GM12878 (cell line): ENCODE results near the gene RTF2. TPM values are rescaled to one million over a fixed set of nuclear protein-coding genes. Genes with fewer than 3 reads are reported as not detected.

Experiments
- ATAC-seq: fragments of 200-7000 bp; cut with Tn5 transposase; 3 replicates; pipeline ENCODE4 v1.9.1; 2020; ENCODE audit warnings: mild to moderate bottlenecking, moderate library complexity
- BruUV-seq: library from RNA; stranded (reverse); fragments of 400-500 nt; replicated peaks from 2 replicates; lab custom pipeline; 2021; lab: Mats Ljungman, UMichigan
- CTCF ChIA-PET: fragments of 300-600 bp; sonication (Branson Sonifier 250); formaldehyde crosslinking; extraction: SDS; loops from one replicate; lab custom pipeline; 2021; ENCODE audit warnings: inconsistent platforms; lab: Yijun Ruan, JAX
- POLR2A ChIA-PET: fragments of 350-600 bp; formaldehyde crosslinking; extraction: SDS; loops from one replicate; lab custom pipeline; 2021; ENCODE audit warnings: inconsistent platforms; lab: Charles Lee
- RAD21 ChIA-PET: fragments of 300-600 bp; sonication (Branson Sonifier 250); formaldehyde crosslinking; loops from one replicate; lab custom pipeline; 2023; ENCODE audit warnings: antibody characterized with exemption; ENCODE audit not compliant: unreplicated experiment; lab: Charles Lee
- SMC1A ChIA-PET: fragments of 300-600 bp; sonication (Branson Sonifier 250); formaldehyde crosslinking; loops from one replicate; lab custom pipeline; 2023; ENCODE audit not compliant: unreplicated experiment, uncharacterized antibody; lab: Charles Lee
- DNase-seq: peaks from one replicate; pipeline ENCODE4 v3.0.0-alpha.2; 2011; ENCODE audit warnings: low read depth, low spot score
- FAIRE-seq: peaks from 3 replicates; lab custom pipeline; 2011; peaks lifted over from hg19 to GRCh38; lab: Jason Lieb, UNC
- H2AFZ ChIP-seq: 2 replicates; pipeline ENCODE4 v1.6.0; 2011; ENCODE audit warnings: low read depth, low read length, control low read depth; ENCODE audit not compliant: control insufficient read depth
- H3K27ac ChIP-seq: 2 replicates; pipeline ENCODE4 v1.5.1; 2011; ENCODE audit warnings: control low read depth; ENCODE audit not compliant: control insufficient read depth, insufficient read depth
- H3K27me3 ChIP-seq, 2 experiments: replicated peaks in 1 of 2; 2 replicates each; pipeline versions ENCODE4 v1.6.0 to v1.6.1; 2011; ENCODE audit warnings: low read length in 1 of 2; ENCODE audit not compliant: control insufficient read depth in 2 of 2, insufficient read depth in 2 of 2
- H3K36me3 ChIP-seq, 2 experiments: 2 replicates each; pipeline ENCODE4 v1.5.1; 2011; ENCODE audit warnings: low read length in 1 of 2; ENCODE audit not compliant: control insufficient read depth in 2 of 2, insufficient read depth in 2 of 2
- H3K4me1 ChIP-seq: 2 replicates; pipeline ENCODE4 v1.6.1; 2011; ENCODE audit warnings: mild to moderate bottlenecking, low read length, moderate library complexity, mixed read lengths; ENCODE audit not compliant: control insufficient read depth, insufficient read depth
- H3K4me2 ChIP-seq: 2 replicates; pipeline ENCODE4 v1.6.0; 2011; ENCODE audit warnings: control low read depth; ENCODE audit not compliant: control insufficient read depth, insufficient read depth
- H3K4me3 ChIP-seq: fragments of 200-600 bp; sonication (generic); 2 replicates; pipeline ENCODE4 v1.5.1; 2016
- H3K79me2 ChIP-seq: 2 replicates; pipeline ENCODE4 v1.6.0; 2011; ENCODE audit warnings: low read length; ENCODE audit not compliant: control insufficient read depth, insufficient read depth
- H3K9ac ChIP-seq: 2 replicates; pipeline ENCODE4 v1.8.0; 2011; ENCODE audit warnings: low read length, control low read depth, mixed read lengths; ENCODE audit not compliant: control insufficient read depth, insufficient read depth
- H3K9me3 ChIP-seq: replicated peaks from 3 replicates; pipeline ENCODE4 v1.5.1; 2011; ENCODE audit warnings: mild to moderate bottlenecking, low read length; ENCODE audit not compliant: control insufficient read depth, insufficient read depth
- H4K20me1 ChIP-seq: 2 replicates; pipeline ENCODE4 v1.6.0; 2011; ENCODE audit not compliant: control insufficient read depth, insufficient read depth
- ATF2 ChIP-seq: IDR thresholded peaks from 2 replicates; pipeline ENCODE4 v1.6.1; 2012; ENCODE audit warnings: low read length, inconsistent platforms
- ESRRA ChIP-seq: IDR thresholded peaks from 2 replicates; pipeline ENCODE4 v1.6.1; 2012; ENCODE audit warnings: mild to moderate bottlenecking, low read length, improper control_type of control experiment
- EZH2 ChIP-seq: IDR thresholded peaks from 2 replicates; pipeline ENCODE4 v1.6.1; 2012; ENCODE audit warnings: low read depth, mild to moderate bottlenecking, control low read depth, inconsistent platforms, low read length, borderline replicate concordance; ENCODE audit not compliant: control insufficient read depth
- FOXM1 ChIP-seq: IDR thresholded peaks from 2 replicates; pipeline ENCODE4 v1.6.1; 2012; ENCODE audit warnings: low read depth, mild to moderate bottlenecking, inconsistent platforms, low read length, moderate library complexity
- IKZF2 ChIP-seq, 2 experiments: fragments of 450-650 bp; IDR thresholded peaks; 2 replicates each; pipeline ENCODE4 v1.6.1; 2017; ENCODE audit warnings: mild to moderate bottlenecking in 2 of 2, moderate library complexity in 2 of 2
- MAX ChIP-seq: IDR thresholded peaks from 2 replicates; pipeline ENCODE4 v1.6.1; 2012; ENCODE audit warnings: low read depth, low read length, improper control_type of control experiment
- TAF1 ChIP-seq: IDR thresholded peaks from 2 replicates; pipeline ENCODE4 v1.6.1; 2011; ENCODE audit warnings: mild to moderate bottlenecking, low read depth, low read length, borderline replicate concordance
- TCF7 ChIP-seq: IDR thresholded peaks from 2 replicates; pipeline ENCODE4 v1.6.1; 2014; ENCODE audit warnings: antibody characterized with exemption, borderline replicate concordance
- WGBS: methylation state at CpG from one replicate; pipeline ENCODE4 v1.1.6; 2016; ENCODE audit warnings: low lambda C conversion rate; ENCODE audit not compliant: insufficient replicate concordance, insufficient coverage; ENCODE audit errors: missing lambda C conversion rate; 5-methylcytosine and 5-hydroxymethylcytosine counted together
- in situ Hi-C: fragments of 300-500 bp; cut with MboI; formaldehyde crosslinking; loops from 9 replicates; pipeline ENCODE4 v1.14.3; 2018; ENCODE audit warnings: mixed read lengths
- intact Hi-C: fragments of 100-400 bp; cut with micrococcal nuclease; formaldehyde crosslinking; loops from one replicate; pipeline ENCODE4 v1.14.2; 2022; ENCODE audit not compliant: unreplicated experiment
- polyA plus RNA-seq, 11 experiments: library from polyadenylated mRNA; depleted of rRNA in 4 of 11; unstranded in 6 of 11; stranded (reverse) in 5 of 11; fragments of >200 nt; fragmentation: Nextera tagmentation in 4 of 11; fragmentation: Illumina TruSeq in 1 of 11; extraction: Ambion mirVana in 4 of 11; extraction: Trizol in 1 of 11; gene quantifications; 1 replicate in 1 of 11; 2 replicates in 10 of 11; pipeline versions ENCODE4 v1.2.1 to v1.2.3, GENCODE V29; 2011 to 2016; ENCODE audit warnings: inconsistent platforms in 2 of 11, missing spikeins in 2 of 11, low read depth in 1 of 11
- total RNA-seq, 4 experiments: library from RNA; depleted of rRNA in 3 of 4; stranded (reverse); fragments of >200 nt in 3 of 4; fragmentation: Illumina TruSeq in 1 of 4; extraction: Trizol in 1 of 4; gene quantifications; 2 replicates each; pipeline versions ENCODE4 v1.2.1 to v1.2.3, GENCODE V29; 2013 to 2021
- TF ChIP-seq, protein P1 (sequence below): IDR thresholded peaks from 2 replicates; pipeline ENCODE4 v1.6.1; 2011; ENCODE audit warnings: borderline replicate concordance, low read depth, mild to moderate bottlenecking, moderate library complexity, mixed read lengths, low read length; ENCODE audit not compliant: insufficient read depth; ENCODE audit errors: extremely low read length

RTF2 gene
- total and polyA plus RNA-seq, 10 of the 15 experiments (the other 5 are each of a cell fraction or from before 2014, with no cell fraction given) = 66.2 to 133 (median 82.9) TPM

- intact Hi-C loops = no loop called here
- Histone ChIP-seq H3K4me1 (peaks cover 4% of the 10 kb centered on the region), H3K27me3 (no peaks in the 10 kb centered on the region), H3K36me3 (no peaks in the 10 kb centered on the region), H3K79me2 (no peaks in the 10 kb centered on the region), H3K4me3 (no peak overlapping the region), H3K27ac (no peak overlapping the region)
- WGBS = 45% methylated on average over 9 of the region's 9 CpGs
- TF ChIP-seq EZH2 (no peak), ESRRA (no peak), MAX (no peak), IKZF2 (IDR thresholded peaks at IDR 0.05) (no peak), FOXM1 (no peak), TAF1 (no peak), TCF7 (no peak), ATF2 (no peak)
- TF ChIP-seq, protein P1, sequence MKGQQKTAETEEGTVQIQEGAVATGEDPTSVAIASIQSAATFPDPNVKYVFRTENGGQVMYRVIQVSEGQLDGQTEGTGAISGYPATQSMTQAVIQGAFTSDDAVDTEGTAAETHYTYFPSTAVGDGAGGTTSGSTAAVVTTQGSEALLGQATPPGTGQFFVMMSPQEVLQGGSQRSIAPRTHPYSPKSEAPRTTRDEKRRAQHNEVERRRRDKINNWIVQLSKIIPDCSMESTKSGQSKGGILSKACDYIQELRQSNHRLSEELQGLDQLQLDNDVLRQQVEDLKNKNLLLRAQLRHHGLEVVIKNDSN = no peak
- TF ChIP-seq, all 136 proteins: peak for 0
- ATAC-seq (no peak), FAIRE-seq (no peak), DNase-seq (no peak)
- in situ Hi-C loops = no loop called here
- Histone ChIP-seq H4K20me1 (no peaks in the 10 kb centered on the region), H3K9me3 (no peaks in the 10 kb centered on the region), H2AFZ (no peak overlapping the region), H3K9ac (no peak overlapping the region), H3K4me2 (no peak overlapping the region)
- POLR2A ChIA-PET = no interaction called here
- RAD21 ChIA-PET = interaction anchor here (1.6 kb wide), 1 partner anchor 23 kb away, joined by 3 read pairs; no protein-coding TSS in a partner anchor
- SMC1A ChIA-PET = interaction anchor here (1.0 to 1.8 kb wide), 3 partner anchors 10 to 41 kb away, joined by 5 to 6 read pairs (median 5); partner anchors contain the start of gene CASS4
- CTCF ChIA-PET = interaction anchor here (1.9 kb wide), 1 partner anchor 32 kb away, joined by 5 read pairs; no protein-coding TSS in a partner anchor
- no TSS peak for BruUV-seq
Observed at GRCh38 chr20:56422076-56422823, 46.2 kb upstream of the RTF2 start.
